GM19023 (cell line): ENCODE measurements around the gene GALR2.
"Not testable (repeated sequence)": the region's sequence is repeated elsewhere in the genome, so short reads cannot be mapped to it uniquely, and the experiment has no call there.

Source experiments
- ATAC-seq: cut with Tn5 transposase; IDR thresholded peaks from one replicate; pipeline ENCODE4 v1.9.1; 2021; ENCODE audit warnings: mild to moderate bottlenecking, moderate library complexity; ENCODE audit not compliant: unreplicated experiment

GALR2 gene

DNA sequence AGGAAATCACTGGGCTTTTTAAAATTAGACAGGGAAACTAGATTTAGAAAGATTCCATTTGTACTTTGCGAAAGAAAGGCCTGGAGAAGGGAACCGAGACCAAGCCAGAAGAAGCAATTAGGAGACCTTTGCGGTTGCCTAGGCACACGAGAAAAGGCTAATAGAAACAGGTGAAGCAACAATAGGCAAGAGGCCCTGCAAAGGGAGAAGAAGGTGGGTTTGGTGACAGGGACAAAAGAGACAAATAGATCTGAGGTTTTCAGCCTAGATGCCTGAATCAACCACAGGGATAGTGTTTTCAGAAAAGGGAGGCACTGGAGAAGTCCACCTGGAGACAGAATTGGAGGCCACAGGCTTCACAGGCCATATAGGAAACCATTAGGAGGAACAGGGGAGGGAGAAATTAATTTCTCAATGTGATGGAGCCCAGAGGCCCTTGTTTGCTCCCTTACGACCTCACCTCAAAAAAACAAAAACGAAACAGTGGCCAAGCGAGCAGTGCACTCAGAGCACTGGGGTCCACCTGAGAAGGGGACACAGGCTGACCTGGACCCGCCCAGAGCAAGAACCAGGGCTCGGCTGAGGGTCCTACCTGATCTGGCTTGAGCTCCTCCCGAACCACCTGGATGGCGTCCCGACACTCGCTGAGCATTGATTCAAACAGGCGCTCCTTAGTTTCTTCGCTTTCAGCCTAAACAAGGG lies 24.6 kb upstream of the GALR2 start:
- no peak for ATAC-seq

DNA sequence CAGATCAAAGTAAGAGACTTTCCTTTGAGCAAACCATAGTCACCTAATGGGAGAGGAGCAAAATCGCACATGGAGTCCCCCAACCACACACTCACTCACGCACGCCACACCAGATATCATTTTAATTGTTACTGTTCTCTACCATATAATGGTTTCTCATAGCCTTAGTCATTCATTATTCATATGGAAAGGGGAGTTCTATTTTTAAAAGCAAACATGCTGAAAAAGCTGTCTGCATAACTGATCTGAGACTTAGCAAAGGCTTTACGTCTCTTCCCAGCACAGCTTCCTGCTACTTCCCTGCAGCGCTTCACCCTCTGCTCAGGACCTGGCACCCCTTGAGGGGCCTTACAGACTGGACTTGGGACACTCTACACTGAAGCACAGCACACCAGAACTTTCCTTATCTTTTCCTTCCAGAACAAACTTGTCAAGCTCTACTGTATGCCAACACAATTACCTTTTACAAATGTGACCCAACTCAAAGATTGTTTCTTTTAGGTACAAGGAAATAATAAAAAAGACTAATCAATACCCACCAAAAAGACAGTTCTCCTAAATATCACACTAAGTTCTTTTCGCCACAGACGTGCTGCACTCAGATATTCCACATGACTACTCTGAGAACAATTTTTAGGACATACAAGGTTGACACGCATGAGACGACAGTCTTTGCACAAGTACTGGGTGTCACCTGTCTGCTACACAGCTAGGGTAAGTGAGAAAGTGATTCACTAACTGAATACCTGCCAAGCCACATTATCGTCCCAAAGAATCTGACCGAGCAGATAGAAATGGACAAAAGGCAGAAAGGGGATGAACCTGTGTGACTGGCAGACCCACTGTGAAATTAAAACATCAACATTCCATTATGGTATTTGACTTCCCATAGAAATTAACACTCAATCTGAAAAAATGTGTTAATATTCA lies 23.8 kb upstream of the GALR2 start:
- no peak for ATAC-seq

DNA sequence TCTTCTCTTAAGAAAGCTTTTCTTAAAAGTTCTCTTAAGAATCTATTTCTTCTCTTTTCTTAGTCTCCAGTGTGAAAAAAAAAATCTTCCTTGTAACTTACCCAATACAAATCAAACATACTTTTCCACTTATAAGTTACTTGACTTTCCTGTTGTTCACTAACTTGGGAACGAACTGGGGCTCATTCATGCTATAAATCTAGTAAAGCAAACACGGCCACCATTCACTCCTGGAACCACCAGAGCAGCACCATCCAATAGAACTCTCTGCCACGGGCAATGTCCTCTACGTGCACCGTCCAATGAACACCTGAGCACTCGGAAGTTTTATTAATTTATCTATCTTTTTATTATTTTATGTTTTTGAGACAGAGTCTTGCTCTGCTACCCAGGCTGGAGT lies 23.0 kb upstream of the GALR2 start:
- ATAC-seq = no peak

DNA sequence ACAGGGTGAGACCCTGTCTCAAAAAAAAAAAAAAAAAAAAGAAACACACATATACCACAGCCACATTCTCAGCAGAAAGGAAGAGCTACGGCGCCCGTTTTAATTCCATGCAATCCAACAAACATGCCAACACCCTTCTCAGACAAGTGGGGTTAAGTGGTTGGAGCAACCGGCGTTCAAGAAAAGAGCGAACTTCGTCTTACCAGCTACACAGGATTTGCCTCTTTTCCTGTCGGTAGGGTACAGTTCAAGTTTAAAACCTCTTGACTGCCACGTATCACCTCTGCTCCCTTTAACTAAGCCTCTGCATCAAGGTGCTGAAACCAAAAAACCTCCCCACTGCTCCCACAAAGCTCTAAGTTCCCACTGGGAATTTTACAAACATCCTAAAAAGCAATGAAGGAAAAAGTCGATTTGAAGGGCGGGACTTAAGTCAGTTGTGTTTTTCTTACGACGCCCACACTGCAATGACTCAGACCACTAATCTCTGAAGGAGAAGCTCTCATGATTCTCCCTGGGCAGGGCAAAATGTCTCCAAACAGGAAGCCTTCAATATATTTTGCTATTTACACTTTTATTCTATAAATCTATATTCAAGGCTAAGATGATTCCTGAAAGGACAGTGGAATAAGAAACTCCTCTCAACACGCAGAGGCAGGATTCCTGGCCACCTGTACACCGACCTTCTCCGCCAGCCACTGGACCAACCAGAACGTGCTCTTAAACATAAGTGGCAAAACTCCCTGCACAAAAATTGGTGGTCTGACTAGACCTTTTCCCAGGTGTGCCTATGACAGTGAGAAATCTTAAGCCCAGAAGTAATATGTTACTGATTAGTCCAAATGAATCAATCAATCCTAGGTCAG lies 21.1 kb upstream of the GALR2 start:
- ATAC-seq = no peak

DNA sequence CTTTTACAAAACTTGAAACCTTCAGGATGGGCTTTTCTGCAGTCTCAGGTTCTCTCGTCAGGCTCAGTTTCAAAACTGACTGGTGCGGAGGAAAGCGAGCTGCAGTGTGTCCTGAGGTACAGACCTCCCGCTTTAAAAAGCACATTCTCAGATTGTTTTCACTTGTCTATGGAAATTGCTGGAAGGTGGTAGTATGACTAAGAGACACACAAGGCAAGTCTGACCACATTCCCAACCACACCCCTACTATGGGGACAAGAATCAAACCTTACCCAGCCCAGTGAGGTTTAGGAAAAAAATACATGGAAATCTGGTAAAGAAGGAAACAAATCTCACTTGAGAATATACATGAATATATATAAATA lies 20.5 kb upstream of the GALR2 start:
- no peak for ATAC-seq

DNA sequence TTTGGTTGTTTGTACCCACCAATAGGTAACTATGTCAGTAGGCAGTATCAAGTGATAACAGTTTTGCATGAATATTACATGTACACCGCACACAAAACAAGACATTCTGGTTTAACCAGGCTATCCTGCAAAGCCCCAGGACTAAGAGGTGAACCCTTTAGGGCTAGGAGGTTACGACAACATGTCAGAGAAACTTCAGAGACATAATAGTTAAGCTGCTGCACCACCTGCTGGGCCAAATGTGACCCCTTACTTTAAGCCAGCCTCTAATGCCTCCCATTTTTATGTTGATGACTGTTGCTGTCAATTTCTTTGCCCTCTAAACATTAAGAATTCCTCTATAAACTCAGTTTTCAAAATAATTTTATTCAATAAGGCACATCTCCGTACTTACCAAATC lies 17.7 kb upstream of the GALR2 start:
- ATAC-seq = no peak

DNA sequence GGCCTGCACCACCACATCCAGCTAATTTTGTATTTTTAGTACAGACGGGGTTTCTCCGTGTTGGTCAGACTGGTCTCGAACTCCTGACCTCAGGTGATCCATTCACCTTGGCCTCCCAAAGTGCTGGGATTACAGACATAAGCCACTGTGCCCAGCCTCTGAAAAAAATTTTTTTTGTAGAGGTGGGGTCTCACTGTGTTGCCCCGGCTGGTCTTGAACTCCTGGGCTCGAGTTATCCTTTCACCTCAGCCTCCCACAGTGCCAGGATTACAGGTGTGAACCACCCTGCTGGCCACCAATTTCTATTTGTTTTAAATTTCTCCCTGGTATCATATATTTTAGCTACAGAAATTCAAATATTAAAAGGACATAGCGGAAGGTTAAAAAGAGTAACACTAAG lies 16.3 kb upstream of the GALR2 start:
- not testable (repeated sequence) for ATAC-seq

DNA sequence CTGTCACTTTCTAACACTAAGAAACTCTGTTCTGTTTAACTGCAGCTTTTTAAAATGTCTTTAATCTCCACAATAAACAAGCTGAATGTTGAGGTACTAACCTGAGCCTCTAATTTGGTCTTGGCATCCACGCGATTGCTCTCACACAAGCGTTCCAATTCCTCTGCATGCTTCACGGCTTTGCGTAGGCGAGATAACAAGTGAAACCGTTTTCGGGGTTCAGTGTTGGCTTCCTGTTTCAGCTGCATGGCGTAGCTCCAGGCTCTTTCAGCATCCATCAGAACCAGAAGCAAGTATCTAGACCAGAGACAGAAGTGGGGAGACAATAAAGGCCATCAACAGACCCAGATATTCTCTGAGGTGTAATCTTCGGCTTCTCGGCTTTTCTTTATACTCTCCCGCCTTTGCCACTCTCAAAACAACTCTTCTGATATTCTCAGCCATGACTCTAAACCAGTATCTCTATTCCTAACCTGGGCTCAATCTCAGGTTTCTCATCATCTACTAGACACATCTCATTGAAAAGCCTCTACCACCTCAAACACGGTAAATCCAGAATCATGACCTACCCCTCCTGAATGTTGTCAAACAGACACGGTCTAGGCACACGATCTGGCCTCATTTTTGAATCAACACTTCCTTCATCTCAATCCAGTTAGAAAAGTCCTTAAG lies 10.6 kb upstream of the GALR2 start:
- no peak for ATAC-seq

DNA sequence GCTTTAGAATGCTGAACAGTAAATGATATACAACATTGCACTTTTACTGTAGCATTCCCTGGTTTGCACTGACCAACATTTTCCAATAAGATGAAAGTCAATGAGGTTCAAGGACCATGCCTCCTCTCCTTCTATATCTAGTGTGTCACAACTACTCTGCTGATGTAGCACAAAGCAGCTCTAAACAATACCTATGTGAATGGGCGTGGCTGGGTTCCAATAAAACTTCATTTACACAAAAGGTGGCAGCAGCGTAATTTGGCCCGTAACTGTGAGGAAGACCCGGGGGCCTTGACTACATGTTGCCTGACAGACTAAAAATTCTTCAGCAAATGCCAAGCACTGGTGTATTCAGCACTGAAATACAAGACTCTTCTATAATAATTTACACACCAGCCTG lies 8.8 kb upstream of the GALR2 start:
- ATAC-seq = no peak

DNA sequence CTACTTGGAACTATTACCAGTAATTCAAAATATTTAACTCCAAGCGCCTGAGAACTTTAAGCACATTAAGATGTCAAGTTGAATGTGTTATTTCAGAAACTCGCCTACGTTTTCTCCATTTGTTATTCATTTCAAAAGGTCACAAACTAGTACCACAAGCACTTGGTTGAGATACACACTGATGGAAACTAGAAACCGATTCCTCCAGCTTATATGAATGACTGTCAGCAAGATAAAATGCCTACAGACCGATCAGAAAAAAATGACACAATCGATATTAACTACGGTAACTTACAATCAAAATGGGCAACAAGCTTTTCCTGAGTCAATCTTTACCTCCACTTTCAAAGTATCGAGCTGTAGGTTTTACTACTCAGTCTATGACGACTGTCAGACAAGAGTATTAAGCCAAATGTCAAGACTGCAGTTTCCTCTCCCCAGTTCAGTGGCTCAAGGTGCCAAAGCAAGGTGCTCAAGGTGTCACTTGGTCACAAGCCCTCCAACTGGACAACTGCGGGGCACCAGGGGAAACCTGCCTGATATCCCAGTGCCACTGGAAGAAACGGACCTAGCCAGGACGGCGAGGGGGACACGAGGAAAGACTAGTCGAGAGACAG lies 2.9 kb upstream of the GALR2 start:
- ATAC-seq = no peak

DNA sequence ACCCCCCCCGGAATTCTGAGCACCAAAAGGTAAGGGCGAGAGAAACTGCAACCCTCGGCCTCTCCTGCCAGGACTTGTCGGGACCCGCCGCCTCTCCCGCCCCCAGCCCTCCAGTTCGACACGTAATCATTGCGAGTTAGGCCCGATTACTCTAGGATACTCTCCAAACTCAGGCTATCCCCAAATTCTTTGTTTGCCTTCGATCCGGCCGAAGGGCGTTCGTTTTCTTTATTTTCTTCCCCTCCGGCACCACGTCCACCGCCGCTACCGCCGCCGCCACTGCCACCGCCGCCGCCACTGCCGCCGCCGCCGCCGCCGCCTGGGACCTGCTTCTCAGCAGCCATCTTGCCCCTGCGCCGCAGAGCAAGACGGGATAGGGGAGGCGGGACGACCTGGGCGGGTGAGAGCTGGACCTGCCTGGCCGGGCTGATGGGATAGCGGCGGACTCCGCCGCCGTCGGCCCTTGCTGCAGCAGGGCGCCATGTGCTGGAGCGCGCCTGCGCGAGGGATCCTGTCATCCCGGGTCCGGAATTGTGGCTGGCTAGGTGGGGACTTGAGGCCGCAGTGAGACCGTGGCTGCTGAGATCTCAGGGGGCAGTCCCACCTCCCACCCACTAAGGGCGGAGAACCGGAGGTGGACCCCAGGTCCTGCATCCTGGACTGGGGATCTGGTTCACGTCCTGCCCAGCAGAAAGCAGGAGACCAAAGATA lies 2.3 kb upstream of the GALR2 start, which contains the start of gene SRP68:
Gene SRP68, minus strand, starts transcription at position 370 of the 711 bp plus-strand sequence. Its CDS starts 26 bp downstream, at position 344.
- peak; percentile 94 for ATAC-seq

DNA sequence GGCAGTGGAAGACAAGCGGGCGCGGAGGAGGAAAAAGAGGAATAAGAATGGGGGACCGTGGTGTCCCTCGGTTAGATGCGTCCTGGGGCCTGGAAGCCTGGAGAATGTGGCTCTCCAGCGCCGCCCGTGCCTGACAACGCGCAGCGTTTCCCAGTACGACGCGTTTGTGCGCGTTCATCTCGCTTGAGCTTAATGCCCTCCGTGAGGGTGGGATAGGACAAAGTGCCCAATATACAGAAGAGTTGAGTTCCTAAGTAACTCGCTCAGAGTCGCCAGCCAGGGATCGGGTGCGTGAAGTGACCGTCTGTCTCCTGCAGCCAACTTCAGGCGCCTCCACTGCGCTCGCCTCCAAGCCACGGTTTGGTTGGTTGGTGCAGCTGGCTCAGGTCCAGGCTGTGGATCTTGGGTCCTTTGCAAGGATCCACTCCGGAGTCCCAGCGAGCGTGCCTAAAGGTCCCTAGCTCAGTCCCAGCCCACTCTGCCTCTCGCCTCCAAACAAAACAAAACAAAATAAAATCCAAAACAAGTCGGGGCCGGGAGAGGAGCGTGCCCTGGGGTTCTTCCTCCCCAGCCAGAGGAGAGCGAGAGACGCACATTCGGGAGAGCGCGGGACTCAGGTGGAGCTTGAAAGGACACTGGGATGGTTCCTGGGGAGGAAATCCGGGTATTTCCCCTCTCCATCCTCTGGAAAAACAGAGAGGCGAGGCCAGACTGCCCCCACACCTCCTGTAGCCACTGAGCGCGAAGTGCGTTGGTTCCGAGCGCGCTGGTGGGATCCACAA lies 974 bp downstream of the GALR2 start:
- no peak for ATAC-seq

DNA sequence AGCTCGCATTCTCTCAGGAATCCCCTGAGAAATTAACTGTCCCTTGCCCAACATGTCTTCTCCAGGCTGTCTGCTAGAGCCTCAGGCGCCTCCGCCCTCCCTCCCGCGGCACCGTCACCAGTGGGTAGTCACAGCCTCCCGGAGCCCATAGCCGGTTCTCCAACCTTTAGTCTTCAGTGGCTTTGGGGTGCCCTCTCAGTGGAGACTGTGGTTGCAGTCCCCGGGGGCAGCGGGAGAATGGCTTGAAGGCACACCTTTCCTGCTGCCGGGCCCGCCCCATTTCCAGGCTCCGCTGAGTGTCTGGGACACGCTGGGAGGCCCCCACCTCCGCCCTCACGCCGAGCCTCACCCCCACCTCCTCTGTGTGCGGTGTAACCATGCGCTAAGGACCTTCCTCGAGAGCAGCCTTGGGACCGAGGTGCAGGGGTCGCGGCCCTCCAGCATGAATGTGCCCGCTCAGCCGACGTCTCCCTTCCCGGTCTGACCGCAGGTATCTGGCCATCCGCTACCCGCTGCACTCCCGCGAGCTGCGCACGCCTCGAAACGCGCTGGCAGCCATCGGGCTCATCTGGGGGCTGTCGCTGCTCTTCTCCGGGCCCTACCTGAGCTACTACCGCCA lies 1.7 kb downstream of the GALR2 start:
- ATAC-seq = no peak

DNA sequence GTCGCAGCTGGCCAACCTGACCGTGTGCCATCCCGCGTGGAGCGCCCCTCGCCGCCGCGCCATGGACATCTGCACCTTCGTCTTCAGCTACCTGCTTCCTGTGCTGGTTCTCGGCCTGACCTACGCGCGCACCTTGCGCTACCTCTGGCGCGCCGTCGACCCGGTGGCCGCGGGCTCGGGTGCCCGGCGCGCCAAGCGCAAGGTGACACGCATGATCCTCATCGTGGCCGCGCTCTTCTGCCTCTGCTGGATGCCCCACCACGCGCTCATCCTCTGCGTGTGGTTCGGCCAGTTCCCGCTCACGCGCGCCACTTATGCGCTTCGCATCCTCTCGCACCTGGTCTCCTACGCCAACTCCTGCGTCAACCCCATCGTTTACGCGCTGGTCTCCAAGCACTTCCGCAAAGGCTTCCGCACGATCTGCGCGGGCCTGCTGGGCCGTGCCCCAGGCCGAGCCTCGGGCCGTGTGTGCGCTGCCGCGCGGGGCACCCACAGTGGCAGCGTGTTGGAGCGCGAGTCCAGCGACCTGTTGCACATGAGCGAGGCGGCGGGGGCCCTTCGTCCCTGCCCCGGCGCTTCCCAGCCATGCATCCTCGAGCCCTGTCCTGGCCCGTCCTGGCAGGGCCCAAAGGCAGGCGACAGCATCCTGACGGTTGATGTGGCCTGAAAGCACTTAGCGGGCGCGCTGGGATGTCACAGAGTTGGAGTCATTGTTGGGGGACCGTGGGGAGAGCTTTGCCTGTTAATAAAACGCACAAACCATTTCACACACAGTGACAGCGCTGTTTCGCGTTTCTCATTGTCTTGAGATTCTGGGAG lies 2.4 kb downstream of the GALR2 start:
- ATAC-seq = no peak

DNA sequence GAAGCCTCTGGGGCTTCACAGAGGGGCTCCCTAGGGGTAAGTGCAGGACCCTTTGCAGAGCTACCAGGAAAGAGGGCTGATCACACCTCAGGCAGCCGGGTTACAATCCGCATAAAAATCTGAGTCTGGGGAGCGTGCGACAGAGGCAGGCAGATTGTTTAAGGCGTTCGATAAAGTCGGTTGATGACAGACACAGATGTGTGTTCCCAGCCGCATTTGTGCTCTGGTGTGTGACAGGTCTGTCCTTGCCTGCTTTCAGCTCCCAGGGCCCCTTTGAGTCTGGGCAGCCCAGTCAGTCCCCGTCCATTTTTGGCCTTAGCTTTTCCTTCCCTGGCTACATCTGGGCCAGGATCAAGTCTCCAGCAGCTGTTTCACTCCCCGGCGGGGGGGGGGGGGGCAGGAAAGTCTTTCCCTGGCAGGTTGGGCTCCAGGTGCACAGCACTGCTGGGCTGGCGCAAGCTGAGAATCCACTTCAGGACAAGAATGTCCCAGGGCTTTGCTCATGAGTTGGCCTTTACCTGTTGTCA lies 3.1 kb downstream of the GALR2 start:
- ATAC-seq = no peak

DNA sequence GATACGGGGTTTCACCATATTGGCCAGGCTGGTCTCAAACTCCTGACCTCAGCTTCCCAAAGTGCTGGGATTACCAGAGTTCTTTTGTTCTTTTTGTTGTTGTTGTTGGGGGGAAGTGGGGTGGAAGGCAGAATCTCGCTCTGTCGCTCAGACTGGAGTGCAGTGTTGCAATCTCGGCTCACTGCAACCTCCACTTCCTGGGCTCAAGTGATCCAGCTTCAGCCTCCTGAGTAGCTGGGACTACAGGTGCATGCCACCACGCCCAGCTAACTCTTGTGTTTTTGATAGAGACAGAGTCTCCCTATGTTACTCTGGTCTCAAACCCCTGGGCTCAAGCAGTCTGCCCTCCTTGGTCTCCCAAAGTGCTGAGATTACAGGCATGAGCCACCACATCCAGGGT lies 3.8 kb downstream of the GALR2 start:
- ATAC-seq = not testable (repeated sequence)

DNA sequence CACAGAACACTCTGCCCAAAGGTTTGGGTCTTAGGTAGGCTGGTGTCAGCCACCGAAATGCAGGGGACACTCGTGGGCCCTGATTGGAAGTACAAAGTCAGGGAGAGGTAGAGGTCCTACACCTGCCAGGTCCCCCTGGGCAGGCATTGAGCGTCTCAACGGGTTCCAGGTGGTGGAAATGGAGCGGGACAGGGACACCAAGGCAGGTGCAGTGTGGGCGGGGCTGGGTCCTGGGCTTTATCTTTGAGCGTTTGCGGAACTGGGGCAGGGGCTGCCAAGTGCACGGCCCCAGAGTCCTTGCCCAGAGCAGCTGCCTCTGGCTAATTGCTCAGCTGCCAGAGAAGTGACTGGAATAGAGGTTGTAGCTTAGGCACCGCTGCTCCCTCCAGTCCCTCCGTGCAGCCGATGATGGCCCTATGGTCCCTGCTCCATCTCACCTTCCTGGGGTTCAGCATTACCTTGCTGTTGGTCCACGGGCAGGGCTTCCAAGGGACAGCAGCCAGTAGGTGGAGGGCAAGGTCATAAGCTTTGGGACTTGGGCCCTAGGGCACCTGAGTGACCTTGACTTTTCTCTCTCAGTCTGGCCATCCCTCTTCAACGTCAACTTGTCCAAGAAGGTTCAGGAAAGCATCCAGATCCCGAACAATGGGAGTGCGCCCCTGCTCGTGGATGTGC lies 4.4 kb downstream of the GALR2 start, which contains the start of gene ZACN:
Gene ZACN, plus strand, starts transcription at position 323 of the 675 bp plus-strand sequence. Its CDS starts 83 bp downstream, at position 406.
- no peak for ATAC-seq
